G401.6 (cell line): Measurements from ENCODE around the gene TFEB.

ENCODE experiments used
- FAIRE-seq: peaks from 2 replicates; lab custom pipeline; 2012; peaks lifted over from hg19 to GRCh38; lab: Jason Lieb, UNC

The TFEB gene

DNA sequence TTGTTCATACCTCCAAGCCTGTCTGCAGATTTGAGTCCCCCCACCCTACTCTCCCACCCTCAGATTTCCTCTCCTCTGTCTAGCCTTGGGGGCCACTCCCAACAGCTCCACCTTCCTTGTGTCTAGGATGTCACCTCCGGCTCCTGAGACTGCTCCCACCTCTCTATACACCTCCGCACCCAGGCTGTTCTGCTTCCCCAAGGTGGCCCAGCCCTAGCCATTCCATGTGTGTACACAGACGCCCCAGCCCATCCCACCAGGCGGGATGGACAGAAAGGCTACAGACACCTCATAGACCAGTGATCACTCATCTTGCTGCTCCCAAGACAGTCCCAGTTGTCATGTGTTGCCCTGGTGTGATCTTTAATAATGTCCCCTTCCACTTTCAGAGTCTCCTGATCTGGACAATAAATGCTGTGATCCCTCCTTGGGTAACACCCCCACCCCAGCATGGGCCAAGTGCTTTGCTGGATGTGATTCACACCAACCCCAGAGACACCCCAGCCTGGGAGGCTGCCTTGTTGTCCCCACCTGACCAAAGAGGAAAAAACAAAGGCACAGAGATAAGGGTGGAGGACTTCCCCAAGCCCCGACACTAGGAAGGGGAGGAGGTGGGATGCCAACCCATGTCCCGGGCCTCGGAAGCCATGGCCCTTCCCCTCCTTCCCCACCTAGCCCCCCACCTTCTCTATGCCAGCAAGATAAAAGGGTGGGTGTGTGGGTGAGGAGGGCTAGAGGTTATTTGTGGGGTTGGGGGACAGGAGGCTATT lies 61.0 kb downstream of the TFEB start:
- FAIRE-seq = no peak

DNA sequence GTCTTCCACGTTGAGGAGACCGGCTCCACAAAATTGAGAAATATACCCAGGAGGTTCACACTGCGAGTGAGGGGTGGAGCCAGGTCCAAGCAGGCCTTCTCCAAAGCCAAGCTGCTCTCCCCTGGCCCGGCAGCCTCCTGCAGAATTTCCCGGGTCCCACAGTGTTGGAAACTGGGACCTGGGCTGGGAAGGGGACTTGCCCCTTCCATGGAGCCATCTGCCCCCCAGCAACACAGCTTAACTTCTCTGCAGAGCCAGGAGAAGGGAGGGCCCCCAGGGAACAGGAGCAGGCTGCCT lies 61.8 kb downstream of the TFEB start:
- FAIRE-seq = no peak

DNA sequence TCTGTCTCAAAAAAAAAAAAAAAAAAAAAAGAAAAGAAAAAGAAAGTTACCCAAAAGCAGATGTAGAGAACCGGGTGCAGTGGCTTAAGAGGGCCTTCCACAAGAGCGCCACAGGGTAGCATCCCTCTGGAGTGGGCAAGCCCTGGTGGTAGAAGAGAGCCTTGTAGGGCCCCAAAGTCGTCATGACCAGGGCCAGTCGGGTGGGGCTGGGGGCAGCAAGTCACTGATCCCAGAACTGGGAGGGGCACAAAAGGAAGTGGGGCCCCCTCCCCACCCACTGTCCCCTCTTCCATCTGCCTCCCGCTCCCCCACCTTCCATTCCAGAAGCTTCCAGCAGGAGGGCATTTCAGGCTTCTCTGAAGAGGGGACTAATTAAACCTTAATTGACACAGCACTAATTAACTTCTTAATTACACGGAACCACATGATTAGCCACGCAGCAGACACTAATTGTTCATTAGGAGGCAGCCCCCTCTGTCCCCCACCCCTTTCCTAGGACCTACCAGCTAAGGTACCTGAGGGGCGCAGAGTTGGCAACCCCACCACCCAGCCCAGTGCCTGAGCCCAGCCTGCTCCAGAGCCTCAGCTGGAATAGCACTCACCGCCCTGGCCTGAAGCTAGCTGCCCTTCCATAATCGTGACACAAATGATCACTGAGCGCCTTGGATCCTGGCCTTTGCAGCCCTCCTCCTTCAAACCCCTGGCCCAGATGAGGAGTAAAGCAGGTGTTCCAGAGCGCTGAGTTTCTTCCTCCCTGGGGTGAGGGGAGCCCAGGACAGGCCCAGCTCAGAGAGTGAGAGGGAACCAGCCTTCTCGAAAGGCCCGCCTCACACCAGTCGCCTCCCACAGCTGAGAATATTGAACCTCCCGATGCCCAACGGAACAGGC lies 62.3 kb downstream of the TFEB start:
- FAIRE-seq = no peak

DNA sequence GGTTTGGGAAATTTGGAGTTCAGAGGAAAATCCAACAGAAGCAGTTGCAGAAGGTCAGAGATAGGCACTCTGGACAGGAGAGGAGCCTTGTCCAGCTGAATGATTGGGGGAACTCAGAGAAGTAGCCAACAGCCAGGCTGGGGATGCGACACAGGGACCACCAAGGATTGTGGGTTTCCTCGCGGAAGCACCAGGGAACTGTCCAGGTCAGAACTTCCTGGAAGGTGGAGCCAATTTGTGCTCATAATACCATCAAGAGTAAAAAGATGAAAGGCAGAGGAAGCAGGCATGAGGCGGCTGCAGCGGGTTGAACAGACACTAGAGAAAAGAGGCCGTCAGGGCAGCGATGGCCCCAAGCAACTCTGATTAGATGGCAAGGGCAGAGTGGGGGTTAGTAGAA lies 63.4 kb downstream of the TFEB start:
- FAIRE-seq = no peak

DNA sequence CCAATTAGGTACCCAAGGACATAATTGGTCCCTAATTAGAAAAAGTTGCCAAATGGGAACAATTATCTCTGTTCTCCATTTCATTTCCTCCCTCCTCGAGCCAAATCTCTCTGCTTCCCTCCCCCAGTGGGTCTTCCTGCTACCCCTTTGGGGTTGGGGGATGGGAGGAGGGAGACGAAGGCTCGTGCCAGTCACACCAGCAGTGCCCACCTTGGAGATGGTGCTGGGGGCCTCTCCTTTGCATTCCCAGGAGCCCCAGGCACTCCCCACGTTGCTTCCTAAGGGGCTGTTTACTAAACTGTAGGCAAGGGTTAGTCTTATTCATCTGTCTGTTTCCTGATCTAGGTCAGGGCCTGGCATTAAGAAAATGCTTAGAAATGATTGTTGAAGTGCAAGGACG lies 64.0 kb downstream of the TFEB start:
- no peak for FAIRE-seq

DNA sequence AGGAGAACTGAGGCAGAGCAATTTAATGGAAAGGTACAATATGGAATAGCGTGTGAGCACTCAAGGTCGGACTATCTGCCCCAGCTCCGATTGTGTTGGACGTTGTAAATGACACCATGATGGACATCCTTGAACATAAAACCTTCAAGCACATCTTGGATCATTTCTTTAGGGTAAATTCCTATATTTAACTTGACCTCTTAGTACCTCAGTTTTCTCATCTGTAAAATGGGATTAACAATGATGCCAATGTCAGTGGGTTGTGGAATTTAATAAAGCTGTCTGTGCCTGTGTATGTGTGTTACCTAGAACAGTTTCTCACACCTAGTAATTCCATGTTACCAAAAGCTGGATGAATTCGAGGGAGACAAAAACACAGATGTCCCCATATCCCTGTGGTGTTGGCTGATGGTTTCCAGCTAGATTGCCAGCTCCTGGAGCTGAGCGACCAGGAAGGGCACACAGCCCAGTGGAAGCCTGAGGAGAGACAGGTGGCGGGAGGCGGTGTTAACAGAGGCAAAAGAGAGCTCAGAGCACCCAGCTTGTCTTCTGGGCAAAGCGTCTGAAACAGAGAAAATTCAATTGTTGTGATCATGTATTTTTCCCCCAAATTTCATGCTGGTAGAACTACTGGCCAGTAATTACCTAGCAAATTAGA lies 64.6 kb downstream of the TFEB start:
- FAIRE-seq = no peak

DNA sequence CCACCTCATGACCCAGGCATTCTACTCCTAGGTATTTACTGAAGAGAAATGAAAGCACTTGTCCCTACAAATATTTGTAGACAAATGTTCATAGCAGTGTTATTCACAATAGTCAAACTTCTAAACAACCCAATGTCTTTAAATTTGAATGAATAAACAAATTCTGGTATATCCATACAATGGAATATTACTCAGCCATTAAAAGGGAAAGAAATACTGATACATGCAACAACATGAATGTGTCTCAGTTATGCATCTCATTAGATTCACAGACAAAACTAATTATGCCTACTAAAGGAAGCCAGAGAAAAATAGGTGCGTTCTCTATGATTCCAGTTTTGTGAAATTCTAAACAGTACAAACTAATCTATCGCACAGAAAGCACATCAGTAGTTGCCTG lies 66.4 kb downstream of the TFEB start:
- FAIRE-seq = no peak

DNA sequence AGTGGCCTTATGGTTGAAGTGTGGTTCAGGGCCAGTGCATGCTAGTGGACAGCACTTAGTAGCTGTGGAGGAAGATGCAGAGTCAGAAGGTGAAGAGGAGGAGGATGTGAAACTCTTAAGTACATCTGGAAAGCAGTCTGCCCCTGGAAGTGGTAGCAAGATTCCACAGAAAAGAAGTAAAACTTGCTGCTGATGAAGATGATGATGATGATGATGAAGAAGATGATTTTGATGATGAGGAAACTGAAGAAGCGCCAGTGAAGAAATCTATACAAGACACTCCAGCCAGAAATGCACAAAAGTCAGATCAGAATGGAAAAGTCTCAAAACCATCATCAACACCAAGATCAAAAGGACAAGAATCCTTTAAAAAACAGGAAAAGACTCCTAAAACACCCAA lies 68.2 kb downstream of the TFEB start:
- FAIRE-seq = no peak

DNA sequence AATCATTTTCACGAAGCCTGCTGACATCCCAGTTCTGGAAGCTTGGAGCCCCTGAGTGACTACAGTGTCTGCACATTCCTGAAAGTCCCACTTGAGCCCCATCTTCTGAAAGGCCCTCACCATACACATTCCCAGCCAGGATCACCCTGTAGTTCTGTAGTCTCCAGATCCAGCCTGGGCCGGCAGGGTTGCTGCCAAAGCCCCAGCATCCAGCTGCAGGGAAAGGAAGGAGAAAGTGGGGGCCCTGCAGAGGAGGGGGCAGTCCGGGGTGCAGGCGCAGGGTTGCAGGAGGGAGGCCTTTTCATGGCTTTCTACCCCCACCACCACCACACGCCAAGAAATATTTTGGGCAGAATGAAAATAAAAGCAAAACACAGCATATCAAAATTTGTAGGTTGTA lies 71.1 kb downstream of the TFEB start:
- no peak for FAIRE-seq

DNA sequence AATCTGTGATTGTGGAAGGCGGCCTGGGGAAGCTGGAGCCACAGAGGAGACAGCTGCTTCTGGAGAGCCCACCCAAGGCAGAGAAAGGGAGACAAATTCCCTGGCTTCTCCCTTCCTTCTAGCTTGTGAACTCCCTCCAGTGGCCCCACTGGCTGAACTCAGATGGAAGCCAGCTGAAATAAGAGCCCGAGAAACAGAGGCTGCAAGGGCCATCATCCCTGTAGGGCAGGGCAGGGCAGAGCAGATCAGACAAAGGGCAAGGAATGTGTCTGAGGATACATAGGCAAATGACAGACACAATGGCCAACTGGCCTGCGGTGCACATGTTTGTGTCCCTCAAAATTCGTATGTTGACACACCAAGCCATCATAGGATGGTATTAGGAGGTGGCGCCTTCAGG lies 71.8 kb downstream of the TFEB start:
- no peak for FAIRE-seq

DNA sequence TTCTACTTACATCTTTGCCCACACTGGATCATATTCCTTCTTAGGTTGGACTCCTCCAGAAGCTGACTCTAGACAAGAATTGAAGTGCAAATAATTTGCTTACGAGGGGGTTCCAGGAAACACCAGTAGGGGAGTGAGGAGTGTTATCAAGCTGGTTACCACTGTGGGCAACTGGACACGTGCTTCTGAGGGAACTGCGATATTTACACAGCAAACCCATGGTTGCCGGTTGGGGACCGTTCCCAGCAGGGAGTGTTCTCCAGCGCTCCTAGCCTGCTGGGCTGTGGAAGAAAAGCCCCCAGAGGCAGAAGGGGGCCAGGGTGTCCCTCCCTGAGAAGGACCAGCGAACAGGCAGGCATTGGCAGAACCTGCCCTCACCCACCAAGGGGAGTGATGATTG lies 75.5 kb downstream of the TFEB start:
- no peak for FAIRE-seq

DNA sequence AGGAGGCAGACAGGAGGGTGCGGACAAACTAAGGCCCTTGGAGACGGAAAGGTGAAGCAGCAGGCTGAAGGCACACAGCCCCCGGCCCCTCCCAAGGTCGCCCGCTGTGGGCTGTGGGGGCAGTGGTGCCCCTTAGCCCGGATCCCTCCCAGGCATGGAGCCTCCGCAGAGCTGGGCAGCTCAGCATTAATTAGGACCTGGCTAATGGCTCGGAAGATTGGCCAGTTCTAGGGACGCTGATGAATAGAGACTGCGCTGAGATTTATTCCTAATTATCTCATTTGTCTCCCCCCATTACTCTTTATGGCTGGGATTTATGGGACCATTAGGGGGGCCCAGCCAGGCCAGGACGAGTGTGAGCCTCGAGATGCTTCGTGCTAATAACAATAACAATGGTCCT lies 76.8 kb downstream of the TFEB start:
- FAIRE-seq = no peak

DNA sequence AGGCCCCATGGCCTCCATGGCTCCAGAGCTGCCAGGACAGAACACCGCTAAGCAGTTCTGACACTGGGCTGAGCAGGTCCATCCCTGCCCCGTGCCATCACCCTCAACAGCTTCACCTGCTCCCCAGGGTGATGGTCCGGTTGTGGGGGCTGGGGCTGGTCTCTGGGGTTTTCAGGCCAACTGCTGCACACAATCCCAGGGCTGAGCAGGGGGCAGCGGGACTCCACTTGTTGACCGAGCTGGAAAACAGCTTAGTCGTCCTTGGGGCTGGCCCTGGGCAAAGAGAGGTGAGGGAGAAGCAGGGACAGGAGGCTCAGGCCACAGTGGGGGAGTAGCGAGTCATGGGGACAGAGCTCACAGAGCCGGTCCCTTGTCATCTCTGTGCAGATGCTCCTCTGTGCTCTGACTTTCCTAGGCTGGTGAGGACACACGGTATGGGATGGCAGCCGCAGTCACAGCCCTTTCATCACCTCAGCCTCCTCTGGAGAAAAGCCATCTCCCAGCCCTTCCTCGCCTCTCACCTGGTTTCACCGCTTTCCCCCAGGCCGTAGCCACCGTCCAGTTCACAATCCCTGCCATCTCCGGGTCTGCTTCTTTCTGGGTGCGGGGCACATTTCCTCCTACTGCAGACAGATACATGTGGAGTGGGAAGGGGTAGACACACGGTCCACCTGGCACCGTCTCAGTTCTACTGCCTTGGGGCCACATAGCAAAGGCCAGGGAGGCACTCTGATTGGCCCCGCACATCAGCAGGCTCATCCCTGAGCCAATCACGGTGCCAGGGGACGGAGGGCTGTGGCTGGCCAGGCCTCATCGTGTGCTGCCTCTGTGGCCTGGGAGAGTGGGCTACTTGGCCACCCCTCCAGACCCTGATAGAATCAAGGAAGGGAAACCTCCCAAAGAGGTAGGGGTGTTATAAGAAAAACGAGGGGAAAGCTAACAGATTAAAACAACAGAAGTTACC lies 78.0 kb downstream of the TFEB start:
- no peak for FAIRE-seq

DNA sequence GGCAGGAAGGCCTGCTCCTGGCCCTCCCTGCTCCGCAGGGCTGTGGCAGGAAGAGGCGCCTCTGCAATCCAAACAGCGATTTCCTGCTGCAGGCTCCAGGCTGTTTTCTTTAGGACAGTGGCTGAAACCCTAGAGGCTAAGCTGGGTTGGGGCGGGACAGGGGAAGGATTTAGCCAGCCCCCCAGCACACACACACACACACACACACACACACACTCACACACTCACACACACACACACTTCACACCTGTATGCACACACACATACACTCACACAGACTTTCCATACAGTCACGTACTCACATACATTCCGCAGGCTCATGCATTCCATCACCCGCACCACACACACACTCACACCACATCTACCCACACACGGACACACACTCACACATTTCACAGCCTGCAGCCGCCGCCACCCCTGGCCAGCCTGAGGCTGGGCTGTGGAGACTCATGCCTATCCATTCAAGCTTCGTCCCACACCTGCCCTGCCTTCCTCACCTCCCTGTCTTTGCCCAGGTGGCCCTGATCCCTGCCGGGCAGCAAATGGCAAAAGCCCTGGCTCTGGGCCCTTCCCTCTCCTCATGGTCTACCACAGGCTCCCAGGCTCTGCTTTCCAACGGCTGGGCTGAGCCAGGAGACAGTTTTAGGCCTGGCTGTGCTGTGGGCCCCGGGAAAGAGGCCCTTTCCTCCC lies 79.3 kb downstream of the TFEB start:
- no peak for FAIRE-seq

DNA sequence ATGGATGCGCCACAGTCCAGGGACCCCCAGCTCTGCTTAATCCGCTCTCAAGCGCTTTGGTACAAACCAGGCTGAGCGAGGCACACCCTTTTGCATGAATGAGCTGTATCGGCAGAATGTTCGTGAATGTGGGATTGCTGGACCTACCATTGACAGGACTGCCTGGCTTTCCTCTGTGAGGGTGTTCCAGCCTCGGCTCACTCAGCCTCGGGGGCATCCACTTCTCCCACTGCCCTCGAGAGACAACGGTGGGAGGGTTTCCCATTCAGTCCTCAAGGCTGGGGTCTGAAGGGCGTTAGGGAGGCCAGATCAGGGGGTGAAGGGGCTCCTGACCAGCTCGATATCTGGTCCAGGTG lies 79.8 kb downstream of the TFEB start:
- no peak for FAIRE-seq

DNA sequence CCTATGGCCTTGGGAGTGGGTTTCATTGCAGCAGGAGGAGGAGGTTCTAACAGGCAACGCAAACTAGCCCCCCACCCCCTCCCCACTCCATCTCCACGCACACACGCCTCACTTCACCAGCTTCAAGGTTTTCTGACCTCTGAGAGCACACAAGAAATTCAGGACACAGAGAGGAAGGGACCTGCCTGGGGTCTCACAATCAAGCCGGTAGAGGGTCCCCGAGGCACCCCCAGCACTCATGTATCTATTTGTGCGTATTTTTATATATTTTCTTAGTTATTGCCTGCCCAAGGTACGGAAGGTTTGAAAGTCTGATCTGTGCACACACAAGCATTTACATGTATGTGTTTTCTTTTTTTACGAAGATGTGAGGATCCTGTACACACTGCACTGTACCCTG lies 80.2 kb downstream of the TFEB start:
- no peak for FAIRE-seq

DNA sequence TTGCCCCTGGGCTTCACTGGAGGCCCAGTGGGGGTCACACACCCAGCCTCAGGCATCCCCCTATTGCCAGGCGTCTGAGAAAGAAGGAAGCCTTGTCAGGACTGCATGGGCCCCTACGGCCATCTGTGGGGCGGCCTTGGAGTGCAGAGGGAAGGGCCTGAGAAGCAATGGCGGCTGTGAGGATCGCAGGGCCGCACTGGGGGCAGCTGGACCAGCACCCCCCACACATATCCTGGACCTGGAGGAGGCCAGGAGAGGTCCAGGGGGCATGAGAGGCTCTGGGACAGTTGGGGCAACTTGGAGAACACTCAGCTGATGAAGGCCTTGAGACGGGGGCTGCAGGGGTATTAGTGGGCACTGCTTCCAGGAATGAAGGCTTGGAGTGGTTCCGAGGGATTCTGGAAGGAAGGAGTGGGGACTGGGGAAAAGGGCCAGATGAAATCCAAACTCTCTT lies 80.7 kb downstream of the TFEB start:
- no peak for FAIRE-seq

DNA sequence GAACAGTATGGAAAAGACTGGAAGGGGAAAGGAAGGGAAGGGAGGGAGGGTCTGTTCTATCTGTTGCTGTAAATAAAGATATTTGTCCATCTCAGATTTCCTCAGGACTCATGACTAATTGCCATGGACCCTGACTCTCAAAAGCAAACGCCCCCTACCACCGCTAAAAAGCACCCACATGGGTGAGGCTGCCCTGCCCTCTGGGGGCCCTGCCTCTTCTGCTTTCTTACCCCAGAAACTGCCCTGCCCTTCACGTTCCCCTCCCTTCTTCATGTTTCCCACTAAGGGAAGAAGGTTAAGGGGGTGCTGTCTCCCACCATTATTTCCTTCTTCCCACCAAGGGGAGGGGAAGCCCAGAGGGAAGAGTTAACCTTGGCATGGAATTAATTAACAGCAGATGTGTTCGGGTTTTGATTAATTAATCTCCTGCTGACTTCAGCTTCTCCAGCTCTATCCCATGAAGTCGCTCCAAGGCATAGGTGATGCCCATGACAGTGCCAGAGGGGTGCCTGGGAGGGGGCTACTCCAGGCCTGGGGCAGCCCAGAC lies 81.2 kb downstream of the TFEB start:
- no peak for FAIRE-seq

DNA sequence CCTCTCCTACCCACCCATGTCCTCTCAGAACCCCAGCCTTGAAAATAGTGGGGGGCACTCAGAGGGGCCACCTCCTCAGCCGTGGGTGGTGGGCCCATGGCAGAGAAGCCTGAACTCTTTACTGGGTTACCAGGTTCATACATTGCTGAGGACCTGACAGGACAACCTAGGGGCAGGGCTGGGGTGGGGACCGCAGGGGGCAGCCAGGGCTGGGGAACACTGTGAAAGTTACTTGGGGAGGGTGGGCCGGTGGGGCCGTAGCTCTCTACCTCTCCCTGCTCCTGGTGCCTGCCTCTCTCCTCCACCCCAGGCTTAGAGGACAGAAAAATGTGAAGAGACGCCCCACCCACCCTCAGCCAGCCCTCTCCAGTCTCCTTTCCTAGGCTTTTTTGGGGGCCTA lies 81.7 kb downstream of the TFEB start:
- FAIRE-seq = no peak

DNA sequence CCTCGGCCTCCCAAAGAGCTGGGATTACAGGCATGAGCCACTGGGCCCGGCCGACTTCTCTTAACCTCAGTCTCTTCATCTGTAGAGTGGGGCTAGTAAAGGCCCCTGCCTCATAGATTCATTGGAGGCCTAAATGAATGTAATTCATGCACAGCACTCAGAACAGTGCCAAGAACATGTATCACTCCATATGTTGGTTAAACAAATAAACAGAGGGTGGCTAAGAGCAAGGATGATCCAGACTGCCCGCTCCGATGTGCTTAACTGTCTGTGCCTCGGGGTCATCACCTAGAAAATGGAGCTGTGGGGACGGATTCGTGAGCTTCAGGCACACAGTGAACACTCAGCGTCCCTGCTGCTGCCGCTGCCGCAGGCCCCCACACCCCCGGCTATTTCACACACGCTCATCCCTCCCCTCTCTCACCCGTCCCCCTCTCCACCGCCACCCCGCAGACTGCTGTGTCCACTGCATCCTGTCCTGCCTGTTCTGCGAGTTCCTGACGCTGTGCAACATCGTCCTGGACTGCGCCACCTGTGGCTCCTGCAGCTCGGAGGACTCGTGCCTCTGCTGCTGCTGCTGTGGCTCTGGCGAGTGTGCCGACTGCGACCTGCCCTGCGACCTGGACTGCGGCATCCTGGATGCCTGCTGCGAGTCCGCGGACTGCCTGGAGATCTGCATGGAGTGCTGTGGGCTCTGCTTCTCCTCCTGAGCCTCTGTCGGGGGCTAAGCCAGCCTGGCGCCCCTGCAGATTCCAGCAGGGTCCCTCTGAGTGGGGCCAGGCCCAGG lies 82.3 kb downstream of the TFEB start:
- no peak for FAIRE-seq
